ENCODE data around the gene STMN3.
A peak's percentile ranks its signal among the peaks of the same experiment; 100 is the strongest.
"Not testable (repeated sequence)": the region's sequence is repeated elsewhere in the genome, so short reads cannot be mapped to it uniquely, and the experiment has no call there.

Gene STMN3

GRCh38 chr20:63678667-63679465, 25.6 kb upstream of the STMN3 start:
- DNase-seq, result no peak

- DNase-seq, result no peak
These were observed 24.8 kb upstream of the STMN3 start for GRCh38 chr20:63678071-63678470.

GRCh38 chr20:63675681-63676368, 22.6 kb upstream of the STMN3 start:
- no peak for DNase-seq

- DNase-seq, result no peak
These were observed 20.7 kb upstream of the STMN3 start for GRCh38 chr20:63673951-63674350.

GRCh38 chr20:63672666-63673065, 19.4 kb upstream of the STMN3 start:
- no peak for DNase-seq

GRCh38 chr20:63671695-63672094, 18.5 kb upstream of the STMN3 start:
- not testable (repeated sequence) for DNase-seq

GRCh38 chr20:63668351-63668750, 15.1 kb upstream of the STMN3 start:
- DNase-seq, result no peak

GRCh38 chr20:63667858-63668257, 14.6 kb upstream of the STMN3 start:
- DNase-seq, result no peak

GRCh38 chr20:63665708-63666107, 12.5 kb upstream of the STMN3 start:
- DNase-seq, result no peak

- DNase-seq, result no peak
These were observed 11.8 kb upstream of the STMN3 start for GRCh38 chr20:63664861-63665594.

GRCh38 chr20:63664143-63664851, 11.1 kb upstream of the STMN3 start:
- no peak for DNase-seq

GRCh38 chr20:63663332-63664066, 10.3 kb upstream of the STMN3 start:
- no peak for DNase-seq

GRCh38 chr20:63662813-63663189, 9.6 kb upstream of the STMN3 start:
- no peak for DNase-seq

GRCh38 chr20:63661959-63662812, 9.0 kb upstream of the STMN3 start:
- no peak for DNase-seq

GRCh38 chr20:63661108-63661507, 7.9 kb upstream of the STMN3 start:
- DNase-seq, result no peak

GRCh38 chr20:63660622-63661021, 7.4 kb upstream of the STMN3 start:
- DNase-seq, result no peak

- not testable (repeated sequence) for DNase-seq
These were observed 7.0 kb upstream of the STMN3 start for GRCh38 chr20:63660174-63660573.

- no peak for DNase-seq
These were observed 6.1 kb upstream of the STMN3 start for GRCh38 chr20:63659370-63659769.

- DNase-seq, result no peak
These were observed 5.5 kb upstream of the STMN3 start for GRCh38 chr20:63658749-63659187.

GRCh38 chr20:63657937-63658748, 4.9 kb upstream of the STMN3 start, which contains the start of gene RTEL1:
RTEL1 (plus strand) TSS chr20:63658312; CDS start chr20:63659403, 1,091 bp downstream.
- peak; percentile 96 for DNase-seq

Data from femur (tissue), 1 donor.